Measurements from ENCODE around the gene MYBBP1A. TPM values are rescaled to one million over a fixed set of nuclear protein-coding genes. Genes with fewer than 3 reads are reported as not detected.

The MYBBP1A gene
- total RNA-seq, 1 donor = 58.4 TPM

GRCh38 chr17:4574448-4575045 is 19.4 kb upstream of the MYBBP1A start:
- no peak for DNase-seq (ENCODE audit: low read depth in 2 of 3, low spot score in 2 of 3)

GRCh38 chr17:4573669-4574068 is 18.5 kb upstream of the MYBBP1A start:
- DNase-seq (ENCODE audit: low read depth in 2 of 3, low spot score in 2 of 3) = peak in 2 of 3 donors; percentile 53 to 70

GRCh38 chr17:4573115-4573514 is 17.9 kb upstream of the MYBBP1A start:
- no peak for DNase-seq (ENCODE audit: low read depth in 2 of 3, low spot score in 2 of 3)

- no peak for DNase-seq (ENCODE audit: low read depth in 2 of 3, low spot score in 2 of 3)
Measured at GRCh38 chr17:4572131-4572530, 16.9 kb upstream of the MYBBP1A start.

GRCh38 chr17:4569591-4569990 is 14.4 kb upstream of the MYBBP1A start:
- peak in 1 of 3 donors; percentile 45 for DNase-seq (ENCODE audit: low read depth in 2 of 3, low spot score in 2 of 3)

GRCh38 chr17:4566785-4567184 is 11.6 kb upstream of the MYBBP1A start:
- peak in 2 of 3 donors; percentile 45 to 55 for DNase-seq (ENCODE audit: low read depth in 2 of 3, low spot score in 2 of 3)

- DNase-seq (ENCODE audit: low read depth in 2 of 3, low spot score in 2 of 3) = peak in 2 of 3 donors; percentile 67 to 80
Measured at GRCh38 chr17:4565209-4566141, 10.3 kb upstream of the MYBBP1A start.

- no peak for DNase-seq (ENCODE audit: low read depth in 2 of 3, low spot score in 2 of 3)
Measured at GRCh38 chr17:4562015-4562969, 7.1 kb upstream of the MYBBP1A start.

- DNase-seq (ENCODE audit: low read depth in 2 of 3, low spot score in 2 of 3) = no peak
Measured at GRCh38 chr17:4560837-4561256, 5.7 kb upstream of the MYBBP1A start.

- DNase-seq (ENCODE audit: low read depth in 2 of 3, low spot score in 2 of 3) = no peak
Measured at GRCh38 chr17:4560421-4560820, 5.2 kb upstream of the MYBBP1A start, which contains the start of gene GGT6. GGT6 (minus strand) TSS chr17:4560577; CDS start chr17:4560521, 56 bp downstream.

GRCh38 chr17:4559966-4560365 is 4.8 kb upstream of the MYBBP1A start:
- DNase-seq (ENCODE audit: low read depth in 2 of 3, low spot score in 2 of 3) = no peak

- no peak for DNase-seq (ENCODE audit: low read depth in 2 of 3, low spot score in 2 of 3)
Measured at GRCh38 chr17:4559139-4559791, 4.1 kb upstream of the MYBBP1A start.

- DNase-seq (ENCODE audit: low read depth in 2 of 3, low spot score in 2 of 3) = no peak
Measured at GRCh38 chr17:4558347-4558971, 3.3 kb upstream of the MYBBP1A start.

GRCh38 chr17:4557626-4558346 is 2.6 kb upstream of the MYBBP1A start:
- DNase-seq (ENCODE audit: low read depth in 2 of 3, low spot score in 2 of 3) = no peak

GRCh38 chr17:4556996-4557395 is 1.8 kb upstream of the MYBBP1A start:
- no peak for DNase-seq (ENCODE audit: low read depth in 2 of 3, low spot score in 2 of 3)

GRCh38 chr17:4555873-4556759 is 932 bp upstream of the MYBBP1A start:
- no peak for DNase-seq (ENCODE audit: low read depth in 2 of 3, low spot score in 2 of 3)

- DNase-seq (ENCODE audit: low read depth in 2 of 3, low spot score in 2 of 3) = no peak
Measured at GRCh38 chr17:4554441-4554996, 665 bp downstream of the MYBBP1A start.

- no peak for DNase-seq (ENCODE audit: low read depth in 2 of 3, low spot score in 2 of 3)
Measured at GRCh38 chr17:4553669-4554068, 1.5 kb downstream of the MYBBP1A start.

Data from hematopoietic multipotent progenitor cell (in vitro differentiated cells).